HG03521 (cell line): ENCODE data around the gene MYRIP.

Source experiments
- ATAC-seq: cut with Tn5 transposase; IDR thresholded peaks from one replicate; pipeline ENCODE4 v1.9.1; 2021; ENCODE audit warnings: mild to moderate bottlenecking, moderate library complexity; ENCODE audit not compliant: unreplicated experiment

MYRIP gene

DNA sequence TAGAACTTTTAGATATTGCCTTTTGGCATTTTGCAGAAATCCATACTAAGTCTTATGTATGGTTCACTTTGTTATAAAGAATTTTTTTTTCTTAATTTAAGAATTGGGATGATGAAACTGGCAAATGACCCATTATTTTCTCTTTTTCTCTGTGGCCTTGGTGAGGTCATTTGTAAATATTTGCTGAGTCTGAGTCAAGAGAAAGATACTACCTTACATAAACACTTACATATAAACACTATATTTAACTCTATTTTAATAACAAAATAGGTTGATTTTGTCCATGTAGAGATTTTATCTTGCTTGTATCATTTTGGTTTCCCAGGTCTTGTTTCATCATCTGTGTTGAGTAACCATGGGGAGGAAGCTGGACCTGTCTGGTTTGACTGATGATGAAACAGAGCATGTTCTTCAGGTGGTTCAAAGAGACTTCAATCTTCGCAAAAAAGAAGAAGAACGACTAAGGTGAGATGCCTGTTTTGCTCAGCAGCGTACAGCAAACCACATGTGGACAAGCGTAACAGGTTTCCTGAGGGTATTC, 91.1 kb downstream of the MYRIP start:
- ATAC-seq, result no peak

- no peak for ATAC-seq
Observed at GRCh38 chr3:39903253-39903652, 93.8 kb downstream of the MYRIP start.

- no peak for ATAC-seq
Observed at GRCh38 chr3:39905788-39906187, 96.4 kb downstream of the MYRIP start.

GRCh38 chr3:39907981-39908380, 98.6 kb downstream of the MYRIP start:
- no peak for ATAC-seq

DNA sequence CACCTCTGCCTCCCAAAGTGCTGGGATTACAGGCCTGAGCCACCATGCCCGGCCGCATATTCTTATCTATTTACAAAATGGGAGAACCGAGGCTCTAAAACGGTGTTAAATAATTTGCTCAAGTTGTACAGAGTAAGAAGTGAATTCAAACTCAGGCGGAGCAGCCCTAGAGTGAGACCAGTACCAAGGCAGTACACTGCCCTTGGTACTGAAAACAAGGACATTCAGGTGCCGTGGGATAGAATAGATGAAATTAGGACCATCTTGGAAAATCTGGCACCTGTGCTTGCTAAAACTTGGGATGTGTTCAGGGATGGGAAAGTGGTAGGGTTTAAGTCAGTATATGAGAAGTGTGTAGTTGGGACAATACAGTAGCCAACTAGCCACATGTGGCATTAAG, 100.7 kb downstream of the MYRIP start:
- ATAC-seq, result no peak

- no peak for ATAC-seq
Observed at GRCh38 chr3:39910826-39911464, 101.5 kb downstream of the MYRIP start.

GRCh38 chr3:39911465-39912309, 102.3 kb downstream of the MYRIP start:
- no peak for ATAC-seq

DNA sequence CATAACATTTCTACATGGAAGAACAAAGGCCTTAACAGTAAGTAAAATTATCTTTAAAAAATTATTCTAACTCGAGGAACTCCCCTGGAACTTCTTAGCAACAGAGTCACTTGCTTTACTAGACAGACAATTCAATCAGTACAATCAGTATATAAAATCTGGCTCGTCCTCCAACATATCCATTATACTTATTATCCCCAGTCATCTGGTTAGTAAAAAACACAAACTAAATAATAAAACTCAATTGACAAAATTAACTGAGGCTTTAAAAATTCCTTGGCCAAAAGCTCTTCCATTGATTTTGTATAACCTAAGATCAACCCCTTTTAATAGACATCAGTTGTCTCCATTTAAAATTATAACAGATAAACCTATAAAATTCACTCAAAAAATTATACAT, 105.6 kb downstream of the MYRIP start:
- no peak for ATAC-seq

- ATAC-seq, result no peak
Observed at GRCh38 chr3:39917065-39917773, 107.8 kb downstream of the MYRIP start.

GRCh38 chr3:39919281-39919680, 109.9 kb downstream of the MYRIP start:
- no peak for ATAC-seq

- ATAC-seq, result no peak
Observed at GRCh38 chr3:39920271-39920670, 110.9 kb downstream of the MYRIP start.

DNA sequence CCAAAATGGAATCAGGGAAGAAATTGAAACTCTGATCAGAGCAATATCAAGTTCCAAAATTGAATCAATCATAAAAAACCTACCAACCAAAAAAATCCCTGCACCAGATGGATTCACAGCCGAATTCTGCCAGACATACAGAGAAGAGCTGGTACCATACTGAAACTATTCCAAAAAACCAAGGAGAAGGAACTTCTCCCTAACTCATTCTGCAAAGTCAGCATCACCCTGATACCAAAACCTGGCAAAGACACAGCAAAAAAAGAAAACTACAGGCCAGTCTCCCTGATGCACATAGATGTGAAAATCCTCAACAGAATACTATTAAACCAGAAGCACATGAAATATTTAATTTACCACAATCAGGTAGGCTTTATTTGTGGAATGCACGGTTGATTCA, 118.1 kb downstream of the MYRIP start:
- no peak for ATAC-seq

DNA sequence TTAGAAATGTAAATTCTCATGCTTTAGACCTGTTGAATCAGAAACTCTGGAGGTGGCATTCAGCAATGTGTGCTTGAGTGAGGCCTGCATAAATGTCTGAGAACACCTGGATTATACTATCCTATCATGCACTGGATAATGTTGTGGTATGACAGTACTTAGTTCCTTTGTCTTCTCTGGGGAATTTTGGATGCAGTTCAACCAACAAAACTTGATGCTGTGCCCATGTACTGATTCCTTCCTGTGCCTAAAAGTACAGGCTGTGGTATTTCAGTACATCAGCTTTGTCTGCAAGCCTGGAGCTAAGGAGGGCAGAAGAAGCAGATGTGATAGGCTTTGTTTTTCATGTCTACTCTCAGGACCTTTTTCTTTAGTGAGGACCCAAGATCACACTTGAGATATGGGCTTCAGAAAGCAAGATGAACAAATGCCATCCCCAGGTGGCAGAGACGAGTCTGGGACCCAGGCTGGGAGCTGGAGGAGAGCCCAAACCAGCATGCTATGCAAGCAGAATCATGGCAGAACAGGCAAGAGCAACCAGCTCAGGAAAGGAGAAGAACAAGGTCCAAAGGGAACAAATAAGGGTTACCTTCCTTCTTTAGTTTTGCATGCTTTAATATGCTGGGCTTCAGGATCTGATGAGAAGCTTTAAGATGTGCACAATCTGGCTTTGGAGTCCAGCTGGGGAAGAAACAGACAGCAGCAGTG, 124.7 kb downstream of the MYRIP start:
- ATAC-seq, result no peak

DNA sequence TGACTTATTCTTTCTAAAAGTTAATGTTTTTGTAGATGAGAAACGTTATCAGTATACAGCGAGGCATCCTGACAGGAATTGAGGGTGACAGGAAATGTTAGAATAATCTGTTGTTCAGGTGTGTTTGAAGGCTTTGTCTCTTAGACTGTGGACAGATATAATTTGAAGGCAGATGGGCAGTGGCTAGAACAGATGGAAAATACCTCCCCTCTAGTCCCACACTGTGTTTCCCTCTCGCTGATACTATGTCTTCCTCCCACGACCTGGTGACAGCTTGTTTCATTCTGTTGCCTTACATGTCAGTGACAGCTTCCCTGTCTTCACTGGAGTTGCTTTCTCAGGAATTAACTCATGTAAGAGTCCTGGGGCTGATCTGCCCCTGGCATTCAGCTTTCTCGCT, 125.3 kb downstream of the MYRIP start:
- no peak for ATAC-seq

DNA sequence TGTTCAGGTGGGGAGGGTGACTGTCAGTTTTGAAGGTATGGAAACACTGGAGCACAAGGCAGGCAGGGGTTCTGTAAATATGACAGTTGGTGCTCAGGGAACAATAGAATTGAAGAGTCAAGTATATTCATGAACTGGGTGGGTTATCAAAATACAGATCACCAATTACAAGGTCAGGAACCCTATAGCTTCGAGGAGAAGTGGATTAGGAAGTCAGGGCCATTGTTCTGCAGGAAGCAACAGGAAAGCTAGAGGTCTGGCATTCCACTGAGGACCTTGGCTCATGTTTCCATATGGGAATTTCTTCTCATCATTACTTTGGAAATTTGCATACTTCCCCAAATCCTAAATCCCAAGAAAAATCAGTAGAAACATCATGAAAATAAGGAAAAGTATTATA, 125.9 kb downstream of the MYRIP start:
- ATAC-seq, result no peak

DNA sequence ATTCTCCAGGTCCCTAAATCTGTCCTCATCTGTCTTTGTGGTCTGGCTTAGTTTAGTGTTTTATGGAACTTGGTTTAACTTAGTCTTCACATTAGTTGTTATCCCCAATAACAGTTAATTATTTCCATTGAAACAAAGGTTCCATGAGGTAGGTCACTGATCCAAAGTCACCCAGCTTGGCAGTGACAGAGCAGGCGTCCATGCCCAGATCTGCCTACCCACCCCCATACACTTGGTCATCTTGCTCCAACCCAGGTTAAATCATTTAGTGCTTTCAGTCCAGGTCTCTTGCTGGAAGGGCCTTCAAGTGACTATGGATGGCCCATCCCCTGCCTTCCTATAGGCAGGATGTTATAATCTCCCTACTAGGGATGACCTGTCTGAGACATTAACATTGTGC, 127.4 kb downstream of the MYRIP start:
- ATAC-seq, result no peak

DNA sequence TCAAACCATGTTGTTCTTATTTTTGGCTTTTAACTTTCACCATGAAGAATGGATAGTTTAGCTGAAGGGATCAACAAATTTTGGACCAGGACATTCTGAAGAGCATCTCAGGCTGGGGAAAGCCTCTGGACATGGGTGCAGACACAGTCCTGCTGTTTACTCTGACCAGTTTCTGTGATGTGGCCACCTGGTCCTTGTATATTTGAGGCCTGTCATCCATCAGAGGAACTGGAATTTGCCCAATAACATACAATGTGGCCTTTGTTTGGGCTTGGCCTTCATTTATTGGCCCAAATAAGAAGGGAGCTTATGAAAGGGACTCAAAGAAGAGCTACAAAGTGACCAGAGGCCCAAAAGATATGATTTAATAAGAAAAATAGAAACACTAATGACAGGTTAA, 127.9 kb downstream of the MYRIP start:
- no peak for ATAC-seq

GRCh38 chr3:39937874-39938273, 128.5 kb downstream of the MYRIP start:
- ATAC-seq, result peak; percentile 48

DNA sequence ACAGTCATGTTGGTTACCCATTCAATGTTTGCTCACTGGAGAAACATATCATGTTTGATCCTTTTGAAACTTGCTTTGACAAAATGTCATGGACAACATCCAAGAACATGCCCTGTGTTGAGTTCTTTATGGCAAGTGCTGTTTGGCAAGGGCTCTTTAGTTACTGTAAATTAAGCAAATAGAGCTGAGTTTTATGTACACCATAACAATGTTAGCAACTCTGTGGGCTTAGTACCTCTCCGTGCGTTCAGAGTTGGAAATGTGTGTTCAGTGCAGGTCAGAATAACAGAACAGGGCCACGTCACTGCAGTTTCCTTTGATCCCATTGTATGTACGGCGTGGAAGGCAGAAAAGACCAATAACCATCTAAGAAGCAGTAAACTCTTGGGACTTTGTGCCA, 132.5 kb downstream of the MYRIP start:
- no peak for ATAC-seq

DNA sequence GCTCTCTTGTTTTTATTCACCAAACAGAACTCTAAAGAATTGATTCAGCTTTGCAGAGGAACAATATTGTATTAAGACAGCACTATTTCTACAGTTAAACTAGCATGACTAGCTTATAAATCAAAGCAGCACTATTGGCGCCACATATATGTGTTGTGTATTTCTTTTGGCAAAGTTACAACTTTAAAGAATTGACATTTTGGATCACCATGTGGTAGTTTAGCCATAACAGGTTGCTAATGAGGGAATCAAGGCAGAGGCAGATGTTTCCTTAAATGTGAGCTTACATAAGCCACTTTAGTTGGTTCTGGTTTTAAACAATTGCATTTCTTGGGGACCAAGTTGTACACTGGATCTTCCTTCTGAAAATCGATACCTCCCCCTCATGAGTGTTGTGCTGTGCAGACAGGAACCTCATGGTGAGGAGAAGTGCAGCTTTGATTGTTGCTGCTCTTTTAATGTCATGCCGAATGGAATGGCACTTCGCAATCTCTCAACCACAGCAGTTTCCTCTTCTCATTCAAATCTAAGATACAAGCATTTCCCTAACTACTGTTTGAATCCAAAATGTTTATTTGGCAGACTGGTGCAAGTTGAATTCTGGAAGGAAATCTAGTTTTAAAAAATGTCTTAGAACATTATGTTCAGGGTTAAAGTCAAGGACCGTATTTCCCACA, 151.2 kb downstream of the MYRIP start:
- no peak for ATAC-seq
